SK-N-SH (cell line): ENCODE data around the gene RRAD.
"Not testable (repeated sequence)": the region's sequence is repeated elsewhere in the genome, so short reads cannot be mapped to it uniquely, and the experiment has no call there.

Experiments used
- EZH2phosphoT487 ChIP-seq: fragments of 200-600 bp; sonication (generic); IDR thresholded peaks from 2 replicates; pipeline ENCODE4 v1.6.1; 2017; ENCODE audit warnings: low read depth, mixed run types, mild to moderate bottlenecking, antibody characterized with exemption, moderate library complexity, borderline replicate concordance
- NRF1 ChIP-seq: IDR thresholded peaks from 2 replicates; pipeline ENCODE4 v1.6.1; 2012; ENCODE audit warnings: low read depth, mild to moderate bottlenecking, low read length
- POLR2AphosphoS5 ChIP-seq: IDR thresholded peaks from 2 replicates; pipeline ENCODE4 v1.6.1; 2012; ENCODE audit warnings: low read depth, low read length
- SMC3 ChIP-seq: IDR thresholded peaks from 2 replicates; pipeline ENCODE4 v1.6.1; 2012; ENCODE audit warnings: low read depth, low read length, improper control_type of control experiment
- TF ChIP-seq, protein P1 (sequence below): IDR thresholded peaks from 2 replicates; pipeline ENCODE4 v1.6.1; 2012; ENCODE audit warnings: mild to moderate bottlenecking, low read depth, low read length, moderate library complexity
- TF ChIP-seq, protein P2 (sequence below): fragments of 200-600 bp; sonication (generic); IDR thresholded peaks from 2 replicates; pipeline ENCODE4 v1.6.1; 2017; ENCODE audit warnings: antibody characterized with exemption, mild to moderate bottlenecking, moderate library complexity

DNA sequence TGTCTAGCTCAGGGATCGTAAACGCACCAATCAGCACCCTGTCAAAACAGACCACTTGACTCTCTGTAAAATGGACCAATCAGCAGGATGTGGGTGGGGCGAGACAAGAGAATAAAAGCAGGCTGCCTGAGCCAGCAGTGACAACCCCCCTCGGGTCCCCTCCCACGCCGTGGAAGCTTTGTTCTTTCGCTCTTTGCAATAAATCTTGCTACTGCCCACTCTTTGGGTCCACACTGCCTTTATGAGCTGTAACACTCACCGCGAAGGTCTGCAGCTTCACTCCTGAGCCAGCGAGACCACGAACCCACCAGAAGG lies 49.6 kb upstream of the RRAD start:
- TF ChIP-seq, protein P1, sequence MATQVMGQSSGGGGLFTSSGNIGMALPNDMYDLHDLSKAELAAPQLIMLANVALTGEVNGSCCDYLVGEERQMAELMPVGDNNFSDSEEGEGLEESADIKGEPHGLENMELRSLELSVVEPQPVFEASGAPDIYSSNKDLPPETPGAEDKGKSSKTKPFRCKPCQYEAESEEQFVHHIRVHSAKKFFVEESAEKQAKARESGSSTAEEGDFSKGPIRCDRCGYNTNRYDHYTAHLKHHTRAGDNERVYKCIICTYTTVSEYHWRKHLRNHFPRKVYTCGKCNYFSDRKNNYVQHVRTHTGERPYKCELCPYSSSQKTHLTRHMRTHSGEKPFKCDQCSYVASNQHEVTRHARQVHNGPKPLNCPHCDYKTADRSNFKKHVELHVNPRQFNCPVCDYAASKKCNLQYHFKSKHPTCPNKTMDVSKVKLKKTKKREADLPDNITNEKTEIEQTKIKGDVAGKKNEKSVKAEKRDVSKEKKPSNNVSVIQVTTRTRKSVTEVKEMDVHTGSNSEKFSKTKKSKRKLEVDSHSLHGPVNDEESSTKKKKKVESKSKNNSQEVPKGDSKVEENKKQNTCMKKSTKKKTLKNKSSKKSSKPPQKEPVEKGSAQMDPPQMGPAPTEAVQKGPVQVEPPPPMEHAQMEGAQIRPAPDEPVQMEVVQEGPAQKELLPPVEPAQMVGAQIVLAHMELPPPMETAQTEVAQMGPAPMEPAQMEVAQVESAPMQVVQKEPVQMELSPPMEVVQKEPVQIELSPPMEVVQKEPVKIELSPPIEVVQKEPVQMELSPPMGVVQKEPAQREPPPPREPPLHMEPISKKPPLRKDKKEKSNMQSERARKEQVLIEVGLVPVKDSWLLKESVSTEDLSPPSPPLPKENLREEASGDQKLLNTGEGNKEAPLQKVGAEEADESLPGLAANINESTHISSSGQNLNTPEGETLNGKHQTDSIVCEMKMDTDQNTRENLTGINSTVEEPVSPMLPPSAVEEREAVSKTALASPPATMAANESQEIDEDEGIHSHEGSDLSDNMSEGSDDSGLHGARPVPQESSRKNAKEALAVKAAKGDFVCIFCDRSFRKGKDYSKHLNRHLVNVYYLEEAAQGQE: not testable (repeated sequence)
- not testable (repeated sequence) for TF ChIP-seq POLR2AphosphoS5, EZH2phosphoT487, SMC3, NRF1
- TF ChIP-seq, protein P2, sequence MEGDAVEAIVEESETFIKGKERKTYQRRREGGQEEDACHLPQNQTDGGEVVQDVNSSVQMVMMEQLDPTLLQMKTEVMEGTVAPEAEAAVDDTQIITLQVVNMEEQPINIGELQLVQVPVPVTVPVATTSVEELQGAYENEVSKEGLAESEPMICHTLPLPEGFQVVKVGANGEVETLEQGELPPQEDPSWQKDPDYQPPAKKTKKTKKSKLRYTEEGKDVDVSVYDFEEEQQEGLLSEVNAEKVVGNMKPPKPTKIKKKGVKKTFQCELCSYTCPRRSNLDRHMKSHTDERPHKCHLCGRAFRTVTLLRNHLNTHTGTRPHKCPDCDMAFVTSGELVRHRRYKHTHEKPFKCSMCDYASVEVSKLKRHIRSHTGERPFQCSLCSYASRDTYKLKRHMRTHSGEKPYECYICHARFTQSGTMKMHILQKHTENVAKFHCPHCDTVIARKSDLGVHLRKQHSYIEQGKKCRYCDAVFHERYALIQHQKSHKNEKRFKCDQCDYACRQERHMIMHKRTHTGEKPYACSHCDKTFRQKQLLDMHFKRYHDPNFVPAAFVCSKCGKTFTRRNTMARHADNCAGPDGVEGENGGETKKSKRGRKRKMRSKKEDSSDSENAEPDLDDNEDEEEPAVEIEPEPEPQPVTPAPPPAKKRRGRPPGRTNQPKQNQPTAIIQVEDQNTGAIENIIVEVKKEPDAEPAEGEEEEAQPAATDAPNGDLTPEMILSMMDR: not testable (repeated sequence)
